Measurements from ENCODE around the gene GNPNAT1.
"Not testable (repeated sequence)": the region's sequence is repeated elsewhere in the genome, so short reads cannot be mapped to it uniquely, and the experiment has no call there.

The GNPNAT1 gene

GRCh38 chr14:52789118-52789517, 2.3 kb downstream of the GNPNAT1 start:
- no peak for DNase-seq

- DNase-seq: no peak
Observed at GRCh38 chr14:52786887-52787286, 4.5 kb downstream of the GNPNAT1 start.

DNA sequence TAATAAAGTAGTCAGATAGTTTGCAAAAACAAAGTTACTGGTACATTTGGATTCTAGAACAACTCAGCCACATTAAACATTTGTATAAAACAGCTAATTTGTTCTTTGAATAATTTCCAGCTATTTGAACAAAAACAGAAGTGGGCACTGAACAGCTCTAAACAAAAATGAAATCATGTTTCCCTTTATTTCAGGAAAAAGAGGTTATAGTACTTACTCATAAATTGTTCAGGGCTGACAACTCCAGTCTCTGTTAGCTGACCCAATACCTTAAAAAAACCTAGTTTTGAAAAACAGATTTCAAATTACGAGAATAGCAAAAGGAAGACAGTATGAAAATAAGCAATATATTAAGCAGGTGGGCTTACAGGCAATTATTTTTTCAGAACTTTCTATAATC, 8.2 kb downstream of the GNPNAT1 start:
- no peak for DNase-seq

DNA sequence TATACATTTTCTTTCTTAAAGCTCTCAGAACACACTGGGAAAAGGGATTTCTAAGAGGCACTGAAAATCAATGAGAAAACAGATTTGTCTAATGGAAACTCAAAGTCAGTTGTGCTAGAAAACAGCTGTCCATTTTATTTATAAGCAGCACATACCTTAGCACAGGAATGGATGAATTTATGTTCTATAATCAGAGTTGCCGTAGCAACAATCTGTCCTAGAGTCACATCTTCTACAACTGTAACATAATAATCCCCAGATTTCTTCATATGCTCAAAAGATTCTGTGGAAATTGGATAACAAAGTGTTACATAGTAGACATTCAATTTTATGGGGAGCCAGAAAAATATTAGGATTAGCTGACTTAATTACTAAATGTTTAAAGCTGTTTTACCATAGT, 9.8 kb downstream of the GNPNAT1 start:
- no peak for DNase-seq

GRCh38 chr14:52780893-52781292, 10.5 kb downstream of the GNPNAT1 start:
- no peak for DNase-seq

- DNase-seq: no peak
Observed at GRCh38 chr14:52778702-52779101, 12.7 kb downstream of the GNPNAT1 start.

DNA sequence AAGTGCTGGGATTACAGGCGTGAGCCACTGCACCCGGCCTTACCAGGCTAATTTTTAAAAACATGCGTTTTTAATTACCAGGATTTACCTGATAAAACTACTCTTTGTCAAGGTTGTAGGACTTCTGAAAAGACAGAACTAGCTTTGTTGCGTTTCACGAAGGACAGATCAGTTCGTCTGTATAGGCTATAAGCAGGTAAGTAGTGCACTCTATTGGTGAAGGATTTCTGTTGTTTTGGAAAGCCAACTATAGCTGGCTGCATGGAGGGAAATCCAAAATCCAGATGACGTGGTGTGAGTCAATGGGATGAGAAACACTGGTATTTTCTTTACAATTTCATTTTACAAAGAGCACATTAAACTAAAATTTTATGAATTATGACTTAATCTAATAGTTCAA, 14.6 kb downstream of the GNPNAT1 start:
- no peak for DNase-seq

- DNase-seq: no peak
Observed at GRCh38 chr14:52769887-52770286, 21.5 kb downstream of the GNPNAT1 start.

- DNase-seq: no peak
Observed at GRCh38 chr14:52767058-52767833, 24.2 kb downstream of the GNPNAT1 start.

DNA sequence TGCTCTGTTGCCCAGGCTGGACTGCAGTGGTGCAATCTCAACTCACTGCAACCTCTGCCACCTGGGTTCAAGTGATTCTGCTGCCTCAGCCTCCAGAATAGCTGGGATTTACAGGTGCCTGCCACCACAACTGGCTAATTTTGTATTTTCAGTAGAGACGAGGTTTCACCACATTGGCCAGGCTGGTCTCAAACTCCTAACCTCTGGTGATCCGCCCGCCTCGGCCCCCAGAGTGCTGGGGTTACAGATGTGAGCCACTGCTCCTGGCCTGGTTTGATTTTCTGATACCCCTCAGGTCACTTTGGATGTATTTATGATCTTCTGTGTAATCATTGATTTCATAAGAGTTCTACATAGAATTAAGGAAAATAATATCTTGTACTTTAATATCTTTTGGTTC, 28.5 kb downstream of the GNPNAT1 start:
- DNase-seq: not testable (repeated sequence)

DNA sequence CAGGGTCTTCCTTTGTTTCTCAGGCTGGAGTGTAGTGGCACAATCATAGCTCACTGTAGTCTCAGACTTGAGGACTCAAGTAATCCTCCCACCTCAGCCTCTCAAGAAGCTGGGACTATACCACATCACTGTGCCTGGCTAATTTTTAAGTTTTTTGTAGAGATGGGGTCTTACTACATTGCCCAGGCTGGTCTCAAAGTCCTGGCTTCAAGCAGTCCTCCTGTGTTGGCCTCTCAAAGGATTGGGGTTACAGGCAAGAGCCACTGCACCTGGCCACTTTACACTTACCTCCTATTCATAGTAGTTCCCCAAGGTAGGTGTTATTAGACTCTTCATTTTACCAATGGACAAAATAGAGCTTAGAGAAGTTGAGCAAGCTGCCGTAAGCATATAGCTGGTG, 32.3 kb downstream of the GNPNAT1 start:
- DNase-seq: no peak

GRCh38 chr14:52755607-52756316, 35.6 kb downstream of the GNPNAT1 start:
- DNase-seq: no peak

DNA sequence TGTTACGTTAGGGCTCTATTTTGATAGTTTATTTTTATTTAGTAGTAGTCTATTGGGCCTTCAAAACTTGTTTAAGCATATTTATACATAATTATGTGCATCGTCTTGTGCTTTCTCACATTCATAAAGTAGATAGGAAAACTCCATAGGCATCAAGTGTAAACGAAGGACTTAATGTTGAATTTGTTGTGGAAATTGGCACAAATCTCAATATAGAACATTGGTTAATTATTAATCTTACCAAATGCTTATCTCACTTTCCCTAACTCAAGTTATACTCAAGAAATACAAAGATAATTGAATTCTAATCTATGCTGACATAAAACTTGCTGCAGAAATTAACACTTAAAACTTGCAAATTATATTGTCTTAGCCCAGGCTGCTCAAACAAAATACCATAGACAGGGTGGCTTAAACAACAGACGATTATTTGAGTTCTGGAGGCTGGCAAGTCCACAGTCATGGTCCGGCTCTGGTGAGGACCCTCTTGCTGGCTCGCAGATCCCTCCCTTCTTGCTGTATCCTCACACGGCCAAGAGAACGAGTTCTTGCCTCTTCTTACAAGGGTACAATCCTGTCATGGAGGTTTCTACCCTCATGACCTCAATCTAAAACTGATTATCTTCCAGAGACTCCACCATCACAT, 42.6 kb downstream of the GNPNAT1 start:
- no peak for DNase-seq

GRCh38 chr14:52741865-52742264, 49.5 kb downstream of the GNPNAT1 start:
- no peak for DNase-seq

DNA sequence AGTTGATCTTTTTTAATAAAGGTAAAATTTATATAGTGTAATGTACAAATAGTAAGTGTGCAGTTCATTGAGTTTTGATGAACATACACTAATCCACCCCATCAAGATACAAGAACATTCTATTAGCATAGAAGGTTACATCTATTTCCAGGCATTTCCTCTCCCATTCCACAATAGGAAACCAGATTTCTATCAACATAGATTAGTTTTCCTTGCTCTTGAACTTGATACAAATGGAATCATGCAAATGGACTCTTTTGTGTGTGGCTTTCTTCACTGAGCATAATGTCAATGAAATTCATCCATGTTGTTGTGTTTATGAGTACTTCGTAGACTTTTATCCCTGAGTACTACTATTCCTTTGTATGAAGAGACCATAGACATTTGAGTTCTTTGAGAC, 50.7 kb downstream of the GNPNAT1 start:
- no peak for DNase-seq

GRCh38 chr14:52738409-52738808, 53.0 kb downstream of the GNPNAT1 start:
- DNase-seq: no peak

GRCh38 chr14:52735921-52736489, 55.4 kb downstream of the GNPNAT1 start:
- DNase-seq: no peak

DNA sequence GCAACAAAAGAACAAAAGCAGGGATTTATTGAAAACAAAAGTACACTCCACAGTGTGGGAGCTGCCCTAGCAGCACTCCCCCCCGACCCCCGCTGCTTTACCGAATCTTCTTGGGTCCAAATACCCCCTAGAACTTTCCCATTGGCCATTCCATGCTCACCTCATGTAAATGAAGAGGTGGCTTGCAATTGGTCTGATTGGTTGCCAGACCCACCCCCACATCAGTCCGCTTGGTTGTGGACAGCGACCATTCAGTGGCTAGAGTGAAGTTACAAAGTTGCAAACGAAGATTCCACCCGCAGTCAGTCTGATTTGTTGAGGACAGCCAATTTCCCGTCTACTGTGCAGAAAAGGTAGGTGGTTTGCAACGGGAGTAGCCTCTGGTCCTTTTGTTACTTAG, 57.6 kb downstream of the GNPNAT1 start:
- DNase-seq: no peak

DNA sequence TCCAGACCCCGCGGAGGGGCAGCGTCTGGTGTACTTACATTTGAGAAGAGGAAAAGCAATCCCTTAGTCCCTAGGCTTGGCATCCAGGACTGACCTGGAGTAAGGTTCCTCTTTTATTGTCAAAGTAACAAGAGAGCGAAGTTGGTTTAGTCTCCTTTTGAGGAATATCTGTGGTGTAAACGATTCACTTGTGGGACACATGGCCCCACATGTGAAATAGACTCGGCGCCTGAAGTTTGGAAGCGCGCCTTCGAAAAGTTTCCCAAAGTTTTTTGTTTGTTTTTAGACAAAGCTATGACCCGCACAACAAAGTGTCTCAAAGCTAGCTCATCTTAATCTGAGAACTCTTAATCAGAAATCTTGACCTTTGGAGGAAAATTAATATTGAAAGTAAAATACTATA, 60.7 kb downstream of the GNPNAT1 start:
- no peak for DNase-seq

- DNase-seq: peak; percentile 98
Observed at GRCh38 chr14:52729925-52730708, 61.3 kb downstream of the GNPNAT1 start, which contains the start of gene STYX. Gene STYX, plus strand, starts transcription at chr14:52730166. Its CDS starts 309 bp downstream, at chr14:52730475.

DNA sequence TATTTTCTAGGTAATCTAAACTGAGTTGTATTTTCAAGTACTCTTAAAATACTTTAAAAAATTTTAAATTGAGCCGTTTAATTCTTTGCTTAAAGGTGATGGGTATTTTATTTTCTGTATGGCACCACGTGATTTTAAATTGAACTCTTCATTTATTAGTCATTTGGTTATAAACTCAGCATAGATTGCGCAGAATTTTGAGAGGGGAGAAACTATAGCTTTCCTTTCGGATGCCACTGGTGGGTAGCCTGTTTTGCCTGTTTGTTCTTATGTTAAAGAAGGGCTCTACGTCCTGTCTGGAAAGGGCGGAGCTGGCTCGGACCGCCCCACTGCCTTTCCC, 61.9 kb downstream of the GNPNAT1 start:
- no peak for DNase-seq

GRCh38 chr14:52729035-52729434, 62.4 kb downstream of the GNPNAT1 start:
- DNase-seq: not testable (repeated sequence)

DNA sequence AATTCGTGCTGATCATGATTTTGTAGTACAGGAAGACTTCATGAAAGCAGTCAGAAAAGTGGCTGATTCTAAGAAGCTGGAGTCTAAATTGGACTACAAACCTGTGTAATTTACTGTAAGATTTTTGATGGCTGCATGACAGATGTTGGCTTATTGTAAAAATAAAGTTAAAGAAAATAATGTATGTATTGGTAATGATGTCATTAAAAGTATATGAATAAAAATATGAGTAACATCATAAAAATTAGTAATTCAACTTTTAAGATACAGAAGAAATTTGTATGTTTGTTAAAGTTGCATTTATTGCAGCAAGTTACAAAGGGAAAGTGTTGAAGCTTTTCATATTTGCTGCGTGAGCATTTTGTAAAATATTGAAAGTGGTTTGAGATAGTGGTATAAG, 63.9 kb downstream of the GNPNAT1 start:
- DNase-seq: not testable (repeated sequence)

All from activated effector memory CD4-positive, alpha-beta T cell treated with Interleukin-2 at 50 U/mL for 16 hours (primary cell).